Hepatocyte (in vitro differentiated cells): ENCODE results near the gene ZFP69B. TPM values are rescaled to one million over a fixed set of nuclear protein-coding genes. Genes with fewer than 3 reads are reported as not detected.
A peak's percentile ranks its signal among the peaks of the same experiment; 100 is the strongest.

Experiments used
- DNase-seq: peaks from one replicate; pipeline ENCODE4 v3.0.0-alpha.2; 2016; ENCODE audit warnings: low spot score
- H2AFZ ChIP-seq: fragments of 200-600 bp; sonication (generic); 2 replicates; pipeline ENCODE4 v1.6.0; 2016; ENCODE audit warnings: antibody characterized with exemption, mild to moderate bottlenecking
- H3K27ac ChIP-seq: fragments of 200-600 bp; sonication (generic); 2 replicates; pipeline ENCODE4 v1.5.1; 2016; ENCODE audit warnings: mild to moderate bottlenecking
- H3K27me3 ChIP-seq: fragments of 200-600 bp; sonication (generic); 2 replicates; pipeline ENCODE4 v1.6.1; 2016
- H3K36me3 ChIP-seq: fragments of 200-600 bp; sonication (generic); replicated peaks from 2 replicates; pipeline ENCODE4 v1.5.1; 2016; ENCODE audit warnings: low read depth; ENCODE audit not compliant: insufficient read depth
- H3K4me1 ChIP-seq: fragments of 200-600 bp; sonication (generic); 2 replicates; pipeline ENCODE4 v1.5.1; 2016; ENCODE audit warnings: mild to moderate bottlenecking, moderate library complexity; ENCODE audit not compliant: insufficient read depth
- H3K4me2 ChIP-seq: fragments of 200-600 bp; sonication (generic); 2 replicates; pipeline ENCODE4 v1.6.0; 2016
- H3K4me3 ChIP-seq: fragments of 200-600 bp; sonication (generic); 2 replicates; pipeline ENCODE4 v1.5.1; 2016; ENCODE audit warnings: mild to moderate bottlenecking
- H3K79me2 ChIP-seq: fragments of 200-600 bp; sonication (generic); 2 replicates; pipeline ENCODE4 v1.6.0; 2017; ENCODE audit warnings: mild to moderate bottlenecking
- H3K9me2 ChIP-seq: fragments of 200-600 bp; sonication (generic); replicated peaks from 2 replicates; pipeline ENCODE4 v1.6.0; 2017; ENCODE audit warnings: mild to moderate bottlenecking; ENCODE audit not compliant: insufficient read depth
- H3K9me3 ChIP-seq: fragments of 200-600 bp; sonication (generic); 2 replicates; pipeline ENCODE4 v1.5.1; 2016; ENCODE audit warnings: low read depth, mild to moderate bottlenecking
- H4K20me1 ChIP-seq: fragments of 200-600 bp; sonication (generic); 2 replicates; pipeline ENCODE4 v1.6.0; 2016; ENCODE audit warnings: mild to moderate bottlenecking; ENCODE audit not compliant: insufficient read depth, poor library complexity, severe bottlenecking
- CTCF ChIP-seq: fragments of 200-600 bp; sonication (generic); IDR thresholded peaks from 2 replicates; pipeline ENCODE4 v1.5.1; 2016; ENCODE audit warnings: antibody characterized with exemption, mild to moderate bottlenecking; ENCODE audit not compliant: poor library complexity
- EZH2 ChIP-seq: fragments of 200-600 bp; sonication (generic); IDR thresholded peaks from 2 replicates; pipeline ENCODE4 v1.6.1; 2016; ENCODE audit warnings: antibody characterized with exemption, mild to moderate bottlenecking, borderline replicate concordance
- EZH2phosphoT487 ChIP-seq: fragments of 200-600 bp; sonication (generic); IDR thresholded peaks from one replicate; pipeline ENCODE4 v1.6.1; 2018; ENCODE audit warnings: antibody characterized with exemption, mild to moderate bottlenecking, low read depth, moderate library complexity; ENCODE audit not compliant: unreplicated experiment, severe bottlenecking
- WGBS: methylation state at CpG from one replicate; pipeline ENCODE4 v1.1.6; 2016; ENCODE audit warnings: low lambda C conversion rate; ENCODE audit errors: missing lambda C conversion rate; 5-methylcytosine and 5-hydroxymethylcytosine counted together
- polyA plus RNA-seq: library from polyadenylated mRNA; unstranded; fragments of >200 nt; fragmentation: Nextera tagmentation; extraction: Ambion mirVana; gene quantifications from 2 replicates; pipeline ENCODE4 v1.2.1, GENCODE V29; 2016
- total RNA-seq: library from RNA; depleted of rRNA; stranded (reverse); fragments of >200 nt; gene quantifications from 2 replicates; pipeline ENCODE4 v1.2.3, GENCODE V29; 2014

ZFP69B gene
- total and polyA plus RNA-seq, 2 experiments from 2014 or later = 3.2 to 4.8 TPM

GRCh38 chr1:40508375-40509341 is 58.4 kb downstream of the ZFP69B start, which contains the start of gene EXO5:
Gene EXO5 (plus strand): TSS chr1:40508767. CDS start chr1:40514545, 5,778 bp downstream.
- H2AFZ ChIP-seq = peak within 1 kb of the TSS; percentile 93
- H3K9me3 ChIP-seq = peaks cover 16% of the 10 kb centered on the region
- peak within 1 kb of the TSS; percentile 85 for H3K4me2 ChIP-seq
- peaks cover 30% of the 10 kb centered on the region for H3K79me2 ChIP-seq
- peak; percentile 91 for DNase-seq
- peaks cover 3% of the 10 kb centered on the region for H3K36me3 ChIP-seq
- peaks cover 4% of the 10 kb centered on the region for H3K4me1 ChIP-seq
- peak within 1 kb of the TSS; percentile 75 for H3K27ac ChIP-seq
- H4K20me1 ChIP-seq = no peaks in the 10 kb centered on the region
- H3K9me2 ChIP-seq = no peaks in the 10 kb centered on the region
- TF ChIP-seq EZH2phosphoT487 (no peak), CTCF (no peak), EZH2 (no peak)
- 3% methylated on average over 76 of the region's 76 CpGs for WGBS
- peak within 1 kb of the TSS; percentile 68 for H3K4me3 ChIP-seq
- H3K27me3 ChIP-seq = no peaks in the 10 kb centered on the region

Other genes starting within 250 kb of the ZFP69B start
- not detected in 2 replicates for gene TMCO2, start 202.5 kb upstream of the ZFP69B start, total RNA-seq
- 0.69 TPM in 1 of 2 replicates, not detected in the other for gene TMCO2, start 202.5 kb upstream of the ZFP69B start, polyA plus RNA-seq
- gene ZMPSTE24, start 192.2 kb upstream of the ZFP69B start, total RNA-seq = 56.1 and 58.9 TPM in 2 replicates
- gene ZMPSTE24, start 192.2 kb upstream of the ZFP69B start, polyA plus RNA-seq = 32.6 and 35.6 TPM in 2 replicates
- gene COL9A2, start 133.2 kb upstream of the ZFP69B start, total RNA-seq = 13.3 and 20.6 TPM in 2 replicates
- gene COL9A2, start 133.2 kb upstream of the ZFP69B start, polyA plus RNA-seq = 24.9 and 33.5 TPM in 2 replicates
- 23.1 and 23.9 TPM in 2 replicates for gene SMAP2, start 76.7 kb upstream of the ZFP69B start, total RNA-seq
- gene SMAP2, start 76.7 kb upstream of the ZFP69B start, polyA plus RNA-seq = 22.9 and 25.0 TPM in 2 replicates
- gene ZFP69, start 26.8 kb downstream of the ZFP69B start, total RNA-seq = 2.1 and 2.3 TPM in 2 replicates
- gene ZFP69, start 26.8 kb downstream of the ZFP69B start, polyA plus RNA-seq = 1.3 and 1.4 TPM in 2 replicates
- gene EXO5, start 58.3 kb downstream of the ZFP69B start, total RNA-seq = 8.9 and 13.2 TPM in 2 replicates
- gene EXO5, start 58.3 kb downstream of the ZFP69B start, polyA plus RNA-seq = 4.3 and 7.8 TPM in 2 replicates
- 5.3 and 9.6 TPM in 2 replicates for gene ZNF684, start 81.2 kb downstream of the ZFP69B start, total RNA-seq
- gene ZNF684, start 81.2 kb downstream of the ZFP69B start, polyA plus RNA-seq = 1.8 and 3.3 TPM in 2 replicates
- 1.0 and 1.6 TPM in 2 replicates for gene RIMS3, start 215.2 kb downstream of the ZFP69B start, total RNA-seq
- gene RIMS3, start 215.2 kb downstream of the ZFP69B start, polyA plus RNA-seq = 0.32 and 1.4 TPM in 2 replicates
- 38.6 and 44.1 TPM in 2 replicates for gene NFYC, start 241.2 kb downstream of the ZFP69B start, total RNA-seq
- 52.5 and 54.8 TPM in 2 replicates for gene NFYC, start 241.2 kb downstream of the ZFP69B start, polyA plus RNA-seq